NB4 (cell line): ENCODE data around the gene TAS2R14.

Experiments used
- CTCF ChIP-seq: IDR thresholded peaks from one replicate; pipeline ENCODE4 v1.5.1; 2012; ENCODE audit warnings: low read depth, low read length
- MAX ChIP-seq: IDR thresholded peaks from 2 replicates; pipeline ENCODE4 v1.6.1; 2011; ENCODE audit warnings: low read depth, low read length
- POLR2A ChIP-seq: IDR thresholded peaks from 2 replicates; pipeline ENCODE4 v1.6.1; 2011; ENCODE audit warnings: mild to moderate bottlenecking; ENCODE audit not compliant: insufficient read length; ENCODE audit errors: extremely low read depth

DNA sequence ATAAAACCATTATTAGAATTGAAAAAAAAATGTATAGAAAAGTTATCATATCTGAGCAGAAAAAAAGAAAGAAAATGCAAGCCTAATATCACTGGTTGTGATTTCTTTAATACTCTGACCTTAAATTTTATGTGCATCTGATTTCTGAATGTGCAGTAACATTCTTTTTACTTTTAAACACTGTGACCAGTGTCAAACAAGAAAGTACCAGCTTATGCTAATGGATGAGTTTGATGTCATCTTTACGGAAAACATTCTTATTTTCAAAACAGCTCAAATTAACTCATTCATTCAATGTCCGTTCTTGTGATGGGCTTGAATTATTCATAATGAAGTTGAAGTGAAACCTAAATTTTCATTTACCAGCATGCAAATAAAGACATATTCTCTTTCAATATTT, 47.7 kb upstream of the TAS2R14 start, which contains the start of gene TAS2R50:
- TF ChIP-seq CTCF (no peak), POLR2A (no peak), MAX (no peak)
